HG02798 (cell line): ENCODE measurements around the gene HAT1.

Experiments
- ATAC-seq: cut with Tn5 transposase; IDR thresholded peaks from one replicate; pipeline ENCODE4 v1.9.1; 2021; ENCODE audit warnings: mild to moderate bottlenecking; ENCODE audit not compliant: unreplicated experiment, poor library complexity

The HAT1 gene

DNA sequence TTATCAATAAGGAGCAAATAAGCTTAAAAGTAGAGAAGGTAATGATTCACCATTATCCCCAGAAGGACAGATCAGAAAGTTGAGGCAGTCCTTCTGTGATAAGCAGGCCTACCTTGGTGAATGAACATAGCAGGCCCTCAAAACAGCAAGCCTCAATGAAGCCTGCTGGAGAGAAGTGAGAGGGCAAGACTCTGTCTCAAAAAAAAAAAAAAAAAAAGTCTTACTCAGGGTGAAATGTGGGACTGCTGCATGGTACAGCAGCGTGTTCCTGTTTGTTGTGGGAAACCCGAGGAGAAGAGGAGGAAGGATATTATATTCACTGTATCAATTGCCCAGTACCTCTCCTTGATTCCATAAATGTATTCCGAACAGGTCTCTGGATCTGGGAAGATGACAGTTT lies 8.7 kb upstream of the HAT1 start:
- no peak for ATAC-seq

- no peak for ATAC-seq
Observed at GRCh38 chr2:171919453-171919852, 2.8 kb upstream of the HAT1 start.

GRCh38 chr2:171921970-171922229 lies 361 bp upstream of the HAT1 start:
- ATAC-seq = no peak

GRCh38 chr2:171923206-171923605 lies 945 bp downstream of the HAT1 start:
- ATAC-seq = no peak

DNA sequence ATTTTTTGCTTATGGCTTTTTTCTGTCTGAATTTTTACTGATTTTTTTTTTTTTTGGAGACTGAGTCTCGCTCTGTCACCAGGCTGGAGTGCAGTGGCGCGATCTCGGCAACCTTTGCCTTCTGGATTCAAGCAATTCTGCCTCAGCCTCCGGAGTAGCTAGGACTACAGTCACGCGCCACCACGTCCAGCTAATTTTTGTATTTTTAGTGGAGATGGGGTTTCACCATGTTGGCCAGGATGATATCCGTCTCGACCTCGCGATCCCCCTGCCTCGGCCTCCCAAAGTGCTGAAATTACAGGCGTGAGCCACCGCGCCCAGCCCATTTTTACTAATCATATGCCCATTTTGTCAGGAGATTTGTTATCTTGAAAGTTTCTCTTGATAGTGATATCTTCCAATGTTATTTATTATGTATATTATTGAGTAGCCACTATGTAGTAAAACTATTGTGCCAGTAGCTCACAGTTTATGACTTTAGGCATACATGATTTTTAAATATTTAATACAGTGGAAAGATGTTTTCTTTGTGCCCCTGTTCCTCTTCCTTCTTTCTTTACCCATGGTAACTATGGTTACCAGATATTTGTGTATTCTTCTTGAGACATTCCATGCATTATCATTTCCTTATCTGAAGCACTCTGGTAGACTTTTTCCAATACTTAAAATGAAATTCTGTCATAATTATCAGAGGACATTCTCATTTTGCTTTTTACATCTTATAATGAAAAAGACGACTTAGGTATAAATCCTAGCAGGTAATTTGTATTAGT lies 2.1 kb downstream of the HAT1 start:
- ATAC-seq = no peak

- no peak for ATAC-seq
Observed at GRCh38 chr2:171930385-171930784, 8.1 kb downstream of the HAT1 start.

DNA sequence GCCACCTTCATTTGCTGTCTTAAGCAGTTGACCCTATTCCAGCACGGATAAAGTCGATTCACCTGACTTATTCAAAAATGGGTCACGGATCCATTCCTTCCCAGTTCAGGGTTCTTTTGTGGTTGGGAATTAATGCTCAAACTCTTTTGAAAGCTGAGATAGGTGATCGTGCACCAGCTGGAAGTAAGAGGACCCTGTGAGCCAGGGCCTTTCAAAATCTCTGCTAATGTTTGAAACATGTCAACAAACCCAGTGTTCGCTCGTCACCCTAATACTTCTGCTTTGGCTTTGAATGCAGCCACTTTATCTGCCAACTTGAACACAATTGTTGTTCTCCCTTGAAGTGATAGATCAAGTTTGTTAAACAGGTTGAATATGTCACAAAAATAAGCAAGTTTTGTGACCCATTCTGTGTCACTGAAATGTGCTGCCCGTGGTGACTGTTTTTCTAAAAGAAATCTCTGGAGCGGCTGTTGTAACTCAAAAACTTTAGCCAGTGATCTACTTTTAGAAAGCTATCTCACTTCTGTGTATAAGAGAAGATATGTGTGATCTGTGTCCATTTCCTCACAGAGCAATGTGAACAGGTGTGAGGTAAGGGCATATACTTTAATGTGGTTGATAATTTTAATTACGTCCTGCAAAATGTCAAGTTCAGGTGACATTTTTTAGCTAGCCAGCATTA lies 16.9 kb downstream of the HAT1 start:
- ATAC-seq = no peak

DNA sequence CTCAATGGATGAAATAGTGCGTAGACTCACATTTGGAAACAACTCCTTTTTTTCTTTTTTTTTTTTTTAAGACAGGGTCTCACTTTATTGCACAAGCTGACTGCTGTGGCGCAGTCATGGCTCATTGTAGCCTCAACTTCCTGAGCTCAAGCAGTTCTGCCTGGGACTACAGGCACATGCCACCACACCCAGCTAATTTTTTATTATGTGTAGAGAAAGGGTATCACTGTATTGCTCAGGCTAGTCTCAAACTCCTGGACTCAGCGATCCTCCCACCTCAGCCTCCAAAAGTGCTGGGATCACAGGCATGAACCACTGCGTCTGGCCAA lies 17.4 kb downstream of the HAT1 start:
- ATAC-seq = no peak

DNA sequence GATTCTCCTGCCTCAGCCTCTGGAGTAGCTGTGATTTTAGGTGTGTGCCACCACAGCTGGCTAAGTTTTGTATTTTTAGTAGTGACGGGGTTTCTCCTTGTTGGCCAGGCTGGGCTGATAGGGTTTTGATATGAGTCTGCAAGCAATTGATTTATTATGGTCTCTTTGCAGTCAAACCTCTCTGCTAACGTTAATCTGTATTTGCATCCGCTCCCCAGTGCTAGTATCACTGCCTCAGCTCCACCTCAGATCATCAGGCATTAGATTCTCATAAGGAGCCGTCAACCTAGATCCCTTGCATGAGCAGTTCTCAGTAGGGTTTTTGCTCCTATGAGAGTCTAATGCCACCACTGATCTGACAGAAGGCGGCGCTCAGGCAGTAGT lies 19.0 kb downstream of the HAT1 start:
- no peak for ATAC-seq

GRCh38 chr2:171943869-171944268 lies 21.6 kb downstream of the HAT1 start:
- ATAC-seq = no peak

- no peak for ATAC-seq
Observed at GRCh38 chr2:171952276-171952675, 30.0 kb downstream of the HAT1 start.

GRCh38 chr2:171952748-171953147 lies 30.5 kb downstream of the HAT1 start:
- ATAC-seq = no peak

- no peak for ATAC-seq
Observed at GRCh38 chr2:171956135-171956825, 34.0 kb downstream of the HAT1 start.

DNA sequence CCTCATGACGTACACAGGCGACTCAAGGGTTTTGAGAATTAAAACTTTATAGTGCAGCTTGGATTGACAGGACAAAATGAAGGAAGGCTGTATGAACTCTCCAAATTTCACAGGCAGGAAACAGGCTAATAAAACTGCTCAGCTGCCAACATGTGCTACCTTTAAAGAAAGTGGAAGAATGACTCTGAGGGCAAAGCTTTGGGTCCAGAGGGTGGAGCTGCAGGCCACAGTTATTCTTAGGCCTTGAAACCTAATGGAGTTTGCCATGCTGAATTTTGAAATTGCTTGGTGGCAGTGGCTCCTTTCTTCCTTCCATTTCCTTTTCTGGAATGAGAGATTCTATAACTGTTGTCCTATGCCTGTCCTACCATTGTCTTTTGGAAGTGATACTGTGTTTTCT lies 34.8 kb downstream of the HAT1 start:
- ATAC-seq = no peak

DNA sequence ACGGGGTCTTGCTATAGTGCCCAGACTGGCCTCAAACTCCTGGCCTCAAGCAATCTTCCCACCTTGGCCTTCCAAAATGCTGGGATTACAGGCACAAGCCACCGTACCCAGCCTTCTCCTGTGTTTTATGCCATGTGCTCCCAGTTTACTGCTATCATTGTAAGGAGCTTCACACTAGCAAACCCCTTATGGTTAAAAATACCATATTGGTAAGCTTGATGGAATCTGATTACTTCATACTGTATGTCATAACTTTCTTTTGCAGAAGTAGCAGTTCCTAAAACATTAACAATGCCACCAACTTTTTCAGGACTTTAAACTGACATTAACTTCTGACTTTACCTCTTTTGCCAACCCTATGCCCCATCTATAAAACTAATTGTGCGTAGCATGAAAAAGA lies 36.2 kb downstream of the HAT1 start:
- no peak for ATAC-seq

DNA sequence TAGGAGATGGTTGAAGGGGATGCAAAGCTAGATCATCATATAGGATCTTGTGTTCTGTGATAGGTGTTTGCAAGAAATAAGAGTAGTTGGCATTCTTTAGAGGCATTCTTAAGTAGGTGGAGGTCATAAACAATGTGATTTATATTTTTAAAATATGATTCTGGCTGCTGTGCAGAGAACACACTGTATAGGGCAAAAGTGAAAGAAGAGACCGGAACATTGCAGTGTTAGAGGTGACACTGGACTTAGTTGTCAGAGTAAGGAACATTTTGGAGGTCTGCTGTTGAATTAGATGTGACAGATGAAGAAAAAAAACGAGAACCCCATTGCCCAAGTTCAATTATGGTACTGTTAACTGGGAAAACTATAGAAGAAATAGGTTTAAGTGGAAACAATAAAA lies 37.7 kb downstream of the HAT1 start:
- no peak for ATAC-seq

- ATAC-seq = no peak
Observed at GRCh38 chr2:171960570-171960969, 38.3 kb downstream of the HAT1 start.

- ATAC-seq = no peak
Observed at GRCh38 chr2:171963198-171963597, 40.9 kb downstream of the HAT1 start.

GRCh38 chr2:171964308-171964707 lies 42.0 kb downstream of the HAT1 start:
- ATAC-seq = no peak

DNA sequence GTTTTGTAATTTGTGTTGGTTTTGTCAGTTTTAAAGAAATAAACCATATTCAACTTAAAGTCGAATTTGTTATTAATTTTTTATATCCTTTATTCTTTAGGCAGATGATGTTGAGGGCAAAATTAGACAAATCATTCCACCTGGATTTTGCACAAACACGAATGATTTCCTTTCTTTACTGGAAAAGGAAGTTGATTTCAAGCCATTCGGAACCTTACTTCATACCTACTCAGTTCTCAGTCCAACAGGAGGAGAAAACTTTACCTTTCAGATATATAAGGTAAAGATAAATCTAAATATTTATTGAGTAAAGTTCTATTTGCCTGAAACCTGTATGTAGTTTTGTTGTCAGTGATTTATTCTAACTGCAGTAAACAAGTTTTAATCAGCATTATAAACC lies 43.0 kb downstream of the HAT1 start:
- ATAC-seq = no peak

DNA sequence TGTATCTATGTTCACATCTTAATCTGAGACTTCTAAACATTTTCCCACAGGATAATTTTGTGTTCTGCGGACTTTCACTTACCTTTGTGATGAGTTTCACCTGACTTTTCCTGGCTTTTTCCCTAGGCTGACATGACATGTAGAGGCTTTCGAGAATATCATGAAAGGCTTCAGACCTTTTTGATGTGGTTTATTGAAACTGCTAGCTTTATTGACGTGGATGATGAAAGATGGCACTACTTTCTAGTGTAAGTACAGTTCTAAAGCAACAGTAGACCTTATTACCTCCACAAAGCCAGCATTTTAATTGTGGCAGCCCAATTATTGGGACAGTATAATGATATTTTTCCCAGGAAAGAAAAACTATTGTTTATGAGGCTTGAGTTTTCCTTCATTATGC lies 43.4 kb downstream of the HAT1 start:
- no peak for ATAC-seq

- ATAC-seq = no peak
Observed at GRCh38 chr2:171966235-171966634, 44.0 kb downstream of the HAT1 start.
